ENCODE measurements around the gene CHI3L2. TPM values are rescaled to one million over a fixed set of nuclear protein-coding genes. Genes with fewer than 3 reads are reported as not detected.
A peak's percentile ranks its signal among the peaks of the same experiment; 100 is the strongest.

Gene CHI3L2
- total RNA-seq, 1 experiment from 2014 or later, result 2.5 TPM

DNA sequence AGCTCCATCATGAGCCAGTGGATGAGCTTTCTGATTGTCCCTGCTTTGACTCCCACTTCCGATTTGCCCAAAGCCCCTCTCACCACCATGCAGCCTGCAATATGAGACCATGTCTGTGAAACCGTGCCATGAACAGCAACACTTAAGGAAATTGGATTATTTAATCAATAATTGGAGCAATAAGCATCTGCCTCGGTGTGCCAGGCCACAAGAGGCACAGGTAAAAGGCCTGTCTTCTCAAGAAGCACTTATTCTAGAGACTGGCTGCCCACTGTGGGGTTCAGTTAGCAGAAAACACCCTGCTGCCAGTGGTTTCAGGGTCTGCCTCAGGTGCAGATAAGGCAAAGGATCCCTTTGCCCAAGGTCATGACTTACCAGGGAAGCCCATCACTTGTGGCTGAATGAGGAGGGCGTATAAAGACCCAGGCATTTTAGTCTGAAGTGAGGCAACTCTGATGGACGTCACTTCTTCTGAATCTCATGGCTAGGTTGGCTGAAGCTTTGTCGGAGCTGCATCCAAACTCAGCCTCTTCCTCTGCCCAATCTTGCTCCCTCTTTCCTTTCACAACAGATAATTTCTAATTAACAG lies 7.1 kb upstream of the CHI3L2 start:
- no peak for DNase-seq (ENCODE audit: low spot score)

DNA sequence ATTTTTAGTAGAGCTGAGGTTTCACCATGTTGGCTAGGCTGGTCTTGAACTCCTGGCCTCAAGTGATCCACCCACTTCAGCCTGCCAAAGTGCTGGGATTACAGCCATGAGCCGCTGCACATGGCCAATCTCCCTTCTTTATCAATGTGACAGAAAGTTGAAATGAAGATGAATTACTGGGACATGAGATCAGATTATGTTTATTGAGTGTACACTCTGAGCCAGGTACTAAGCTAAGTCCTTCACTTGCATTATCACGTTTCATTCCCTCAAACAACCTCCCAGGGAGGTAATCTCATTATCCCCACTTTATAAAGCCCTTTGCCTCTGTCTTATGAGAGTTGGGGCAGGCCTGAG lies 6.3 kb upstream of the CHI3L2 start:
- DNase-seq (ENCODE audit: low spot score), result no peak

DNA sequence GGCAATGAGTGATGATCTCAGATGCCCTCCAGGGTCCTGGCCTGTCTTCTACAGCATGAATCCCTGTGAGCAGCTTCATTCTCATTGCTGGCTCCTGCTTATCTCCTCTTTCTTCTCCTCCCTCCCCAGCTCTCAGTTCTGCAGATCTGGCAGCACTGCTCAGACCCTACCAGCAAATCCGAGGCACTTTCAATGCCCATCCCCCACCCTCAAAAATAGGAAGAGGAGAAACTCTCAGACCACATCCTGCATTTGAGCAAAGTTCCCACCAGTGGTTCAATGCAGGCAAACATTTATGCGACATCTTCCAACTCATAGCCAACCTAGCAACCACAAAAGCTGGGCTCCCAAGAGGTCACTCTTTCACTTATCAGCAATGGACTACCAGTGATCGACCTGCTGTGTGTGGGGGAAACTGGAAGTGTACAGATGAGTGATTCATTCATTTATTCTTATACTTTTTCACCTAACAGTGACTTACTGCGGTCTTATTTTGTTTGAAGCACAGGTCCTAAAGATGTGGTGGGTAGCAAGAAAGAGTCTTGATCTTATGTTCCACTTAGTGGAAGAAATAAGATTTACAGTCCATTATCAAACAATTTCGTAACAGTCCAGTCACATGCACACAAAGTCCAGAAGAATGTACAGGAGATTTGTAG lies 5.8 kb upstream of the CHI3L2 start:
- DNase-seq (ENCODE audit: low spot score), result no peak

DNA sequence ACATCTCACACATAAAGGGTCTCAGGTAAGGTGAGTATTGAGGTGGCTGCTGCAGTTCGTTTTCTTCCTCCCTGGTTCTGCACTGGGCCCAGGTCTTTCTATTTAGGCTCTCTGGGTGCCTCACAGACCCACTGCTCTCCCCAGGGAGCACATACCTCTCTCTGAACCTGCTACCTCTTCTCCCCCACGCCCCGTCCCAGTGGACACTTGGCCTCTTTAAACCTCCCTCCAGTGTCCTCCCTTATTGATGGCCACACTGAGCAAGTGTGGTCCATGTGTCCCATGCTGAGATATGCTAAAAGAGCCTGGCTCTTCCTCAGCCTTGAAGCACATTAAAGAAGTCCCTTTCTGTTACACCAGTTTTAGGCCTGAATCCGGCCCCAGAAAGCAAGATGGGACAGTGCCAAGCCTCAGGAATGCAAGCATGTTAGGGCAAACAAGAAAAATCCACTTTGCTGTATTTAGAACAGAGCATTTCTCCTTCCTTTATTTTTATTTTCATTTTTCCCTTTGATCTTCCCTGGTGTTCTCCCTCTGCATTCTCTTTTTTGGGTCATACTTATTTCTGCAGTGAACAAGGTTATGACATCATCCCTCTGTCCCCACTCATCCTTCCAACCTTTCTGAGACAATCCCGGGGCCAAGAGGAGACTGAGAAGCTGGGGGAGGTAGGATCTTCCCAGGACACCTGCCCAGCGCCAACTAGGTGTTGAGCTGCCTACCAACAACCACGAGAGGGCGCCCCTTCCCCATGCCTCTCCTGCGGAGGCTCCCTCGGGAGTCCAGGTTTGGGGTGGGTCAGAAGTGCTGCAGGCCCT lies 5.0 kb upstream of the CHI3L2 start:
- peak; percentile 53 for DNase-seq (ENCODE audit: low spot score)

DNA sequence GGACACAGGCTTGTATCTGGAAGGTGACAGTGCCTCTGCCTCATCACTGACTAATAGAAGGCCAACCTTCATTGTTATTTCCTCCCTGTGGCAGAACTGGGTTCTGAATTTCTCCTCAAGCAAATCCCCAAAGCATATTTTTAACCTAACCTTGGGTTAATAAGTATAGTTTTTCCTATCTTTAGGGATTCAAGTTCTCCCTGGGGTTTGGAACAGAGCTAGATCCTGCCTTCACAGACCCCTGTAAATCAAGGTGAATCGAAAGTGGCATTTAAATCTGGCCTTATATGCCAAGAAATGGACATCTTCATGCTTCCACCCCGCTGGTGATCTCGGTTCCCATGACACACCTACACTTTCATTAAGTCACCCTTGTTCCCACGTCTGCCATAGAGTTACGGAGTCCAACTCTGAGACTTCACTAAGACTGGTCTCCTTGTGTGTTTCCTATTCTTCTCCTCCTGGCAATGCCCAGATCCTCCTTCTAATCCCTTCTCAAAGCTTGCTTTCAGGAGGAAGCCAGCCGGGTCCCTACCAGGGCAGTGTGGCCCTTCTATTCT lies 4.3 kb upstream of the CHI3L2 start:
- no peak for DNase-seq (ENCODE audit: low spot score)

DNA sequence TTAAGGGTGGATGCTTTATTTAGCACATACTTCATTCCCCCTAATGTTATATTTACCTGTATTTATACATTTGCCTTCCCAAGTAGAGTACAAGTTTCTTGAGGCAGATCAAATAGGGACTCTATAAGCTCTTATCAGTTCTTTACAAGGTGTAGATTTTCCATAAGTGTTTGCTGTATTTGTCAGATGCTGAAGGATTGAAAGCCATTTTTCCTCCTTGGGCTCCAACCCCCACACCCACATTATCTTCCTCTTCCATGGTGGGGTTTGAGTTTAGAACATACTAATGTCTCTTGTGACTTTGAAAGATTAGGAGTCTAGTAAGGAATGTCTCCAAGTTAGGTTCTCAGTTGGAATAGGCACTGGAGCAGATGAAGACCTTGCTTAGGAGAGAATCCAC lies 2.4 kb upstream of the CHI3L2 start:
- no peak for DNase-seq (ENCODE audit: low spot score)

DNA sequence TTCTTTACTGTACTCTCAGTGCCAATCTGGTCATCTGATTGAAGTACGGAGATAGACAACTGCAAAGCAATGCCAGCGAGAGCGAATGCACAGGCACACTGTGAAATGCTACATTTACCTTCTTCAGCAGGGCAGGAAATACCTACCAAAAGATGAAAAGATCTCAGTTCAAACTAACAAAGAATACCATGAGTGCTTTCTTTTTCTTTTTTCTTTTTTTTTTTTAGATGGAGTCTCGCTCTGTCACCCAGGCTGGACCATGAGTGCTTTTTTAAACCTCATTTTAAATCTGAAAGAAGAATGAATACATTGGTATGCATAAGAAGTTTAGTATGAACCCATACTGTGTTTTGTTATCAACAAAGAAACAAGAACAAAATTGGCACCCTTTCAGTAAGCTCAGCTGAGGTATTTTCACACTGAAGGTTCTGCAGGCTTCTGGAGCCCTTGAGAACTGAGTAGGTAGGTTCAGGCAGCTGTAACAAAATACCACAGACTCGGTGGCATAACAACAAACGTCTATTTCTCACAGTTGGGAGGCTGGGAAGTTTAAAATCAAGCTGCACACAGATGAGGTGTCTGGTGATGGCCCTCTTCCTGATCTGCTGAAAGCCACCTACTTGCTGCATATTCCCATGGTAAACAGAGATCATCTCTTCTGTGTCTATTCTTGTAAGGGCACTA lies 1.7 kb upstream of the CHI3L2 start:
- DNase-seq (ENCODE audit: low spot score), result no peak

DNA sequence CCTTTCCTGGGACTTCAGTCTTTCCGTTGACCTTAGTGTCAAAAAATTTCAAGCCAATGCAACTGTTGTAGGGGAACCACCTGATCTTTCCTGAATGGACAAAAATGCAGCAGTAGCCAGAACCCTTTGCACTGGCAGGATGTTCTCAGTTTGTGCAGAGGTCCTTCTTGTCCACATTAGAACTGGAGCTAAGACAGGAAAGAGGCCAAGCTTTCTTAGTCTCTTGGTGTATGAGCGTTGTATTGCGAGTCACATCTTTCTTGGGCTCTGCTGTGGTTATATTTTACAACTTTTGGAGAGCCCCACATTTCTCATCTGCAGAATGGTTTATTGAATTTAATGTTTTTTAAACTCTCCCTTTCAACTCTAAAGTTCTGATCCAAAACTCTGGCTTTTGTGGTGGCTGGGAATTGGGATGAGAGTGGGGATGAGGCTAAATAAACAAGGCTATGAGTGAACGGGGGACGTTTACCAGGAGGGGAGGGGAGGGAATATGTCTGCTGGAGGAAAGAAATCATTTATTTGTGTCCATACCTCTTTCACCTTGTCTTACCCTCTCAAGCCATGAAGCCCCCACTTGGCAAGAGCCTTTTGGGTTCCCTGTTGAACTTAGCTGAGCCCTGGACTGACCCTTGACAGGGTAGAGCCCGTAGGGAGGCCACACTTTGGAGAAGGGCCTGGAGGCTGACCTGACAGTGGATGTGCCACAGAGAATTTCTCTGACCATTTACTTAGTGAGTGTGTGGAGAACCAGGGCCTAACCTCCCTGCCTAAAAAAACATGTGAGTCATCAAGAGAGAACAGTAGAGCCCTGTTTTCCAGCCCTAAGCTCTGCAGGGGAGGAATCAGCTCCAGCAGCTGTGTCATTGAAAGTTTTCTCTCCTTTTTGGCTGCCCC lies 586 bp downstream of the CHI3L2 start:
- DNase-seq (ENCODE audit: low spot score), result peak; percentile 83

DNA sequence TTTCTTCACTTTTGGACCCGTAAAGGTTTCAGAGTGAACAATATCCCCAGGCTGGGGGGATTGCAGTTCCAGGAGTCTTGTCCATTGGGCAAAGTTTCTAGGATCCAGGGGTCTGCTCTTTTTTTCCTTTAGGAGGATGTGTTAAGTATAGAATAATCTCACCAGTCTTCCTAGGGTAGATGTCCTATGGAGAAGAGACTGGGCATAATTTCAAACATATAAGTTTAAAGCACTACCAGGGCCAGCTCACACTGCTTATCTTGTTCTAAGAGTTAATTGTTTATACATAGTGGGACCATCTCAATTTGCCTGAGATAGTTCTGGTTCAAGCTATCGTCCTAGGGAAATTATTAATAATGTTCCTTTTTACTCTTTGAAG lies 1.2 kb downstream of the CHI3L2 start:
- no peak for DNase-seq (ENCODE audit: low spot score)

DNA sequence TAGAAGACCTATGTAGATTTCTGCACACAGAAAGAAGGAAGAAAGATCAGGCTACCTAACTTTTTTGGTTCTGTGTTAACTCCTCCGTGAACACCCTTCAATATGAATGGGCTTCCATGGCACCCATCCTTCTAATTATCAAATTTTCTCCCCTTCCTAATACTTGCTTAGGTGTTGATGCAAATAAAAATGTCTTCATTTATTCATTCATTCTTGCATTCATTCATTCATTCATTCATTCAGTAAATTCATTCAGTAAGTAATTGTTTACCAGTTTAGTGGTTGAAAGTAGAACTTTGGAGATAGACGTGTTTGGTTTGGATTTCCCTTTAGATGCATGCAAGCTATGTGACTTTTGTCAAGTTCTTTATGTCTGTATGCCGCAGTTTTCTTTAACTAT lies 4.6 kb downstream of the CHI3L2 start:
- DNase-seq (ENCODE audit: low spot score), result no peak

DNA sequence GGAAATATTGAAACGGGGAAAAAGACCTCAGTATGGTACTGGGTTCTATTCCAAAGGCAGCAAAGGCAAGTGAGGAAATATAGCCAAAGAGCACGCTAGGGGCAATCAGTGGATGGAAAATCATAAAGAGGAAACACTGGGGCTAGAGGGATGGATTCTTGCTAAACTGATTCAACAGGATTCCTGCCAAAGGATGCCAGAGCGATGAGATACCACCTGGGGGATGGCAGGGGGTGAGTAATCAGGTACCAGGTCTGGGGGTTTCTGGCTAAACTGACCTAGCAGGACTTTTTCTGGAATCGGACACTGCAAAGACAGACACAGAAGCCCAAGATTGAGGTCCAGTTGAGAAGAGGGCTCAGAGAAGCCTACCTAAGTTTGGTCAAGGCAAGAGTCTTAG lies 6.7 kb downstream of the CHI3L2 start:
- DNase-seq (ENCODE audit: low spot score), result peak; percentile 31

DNA sequence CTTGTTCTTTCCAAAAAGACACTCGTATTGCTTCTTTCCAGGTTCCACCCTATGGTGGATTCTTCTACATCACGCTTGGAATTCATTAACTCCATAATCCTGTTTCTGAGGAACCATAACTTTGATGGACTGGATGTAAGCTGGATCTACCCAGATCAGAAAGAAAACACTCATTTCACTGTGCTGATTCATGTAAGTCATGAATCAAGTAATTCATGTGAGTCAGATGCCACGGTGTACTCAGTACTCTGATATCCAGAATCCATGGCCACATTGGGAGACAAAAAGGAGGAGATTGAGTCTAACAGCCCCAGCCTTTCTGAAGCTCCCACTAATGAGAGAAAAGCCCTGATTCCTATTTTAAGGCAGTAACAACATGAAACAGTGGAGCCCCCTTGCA lies 7.4 kb downstream of the CHI3L2 start:
- DNase-seq (ENCODE audit: low spot score), result peak; percentile 45

DNA sequence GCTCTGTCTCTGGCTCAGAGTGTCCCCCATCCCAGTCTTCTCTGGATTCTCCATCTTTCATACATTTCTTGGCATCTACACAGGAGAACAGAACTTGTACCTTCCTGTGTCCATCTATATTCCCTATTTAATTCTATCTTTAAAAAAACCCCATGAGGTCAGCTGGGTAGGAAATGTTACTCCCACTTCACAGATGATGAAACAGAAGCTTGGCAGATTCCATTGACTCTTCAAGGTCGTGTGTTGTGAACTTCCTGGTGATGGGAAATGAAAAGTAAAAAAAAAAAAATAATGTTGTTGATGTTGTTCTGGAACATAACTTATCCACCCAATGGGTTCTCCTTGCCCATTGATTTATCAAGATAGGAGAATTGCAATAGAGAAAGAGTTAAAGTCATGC lies 8.9 kb downstream of the CHI3L2 start:
- DNase-seq (ENCODE audit: low spot score), result no peak

DNA sequence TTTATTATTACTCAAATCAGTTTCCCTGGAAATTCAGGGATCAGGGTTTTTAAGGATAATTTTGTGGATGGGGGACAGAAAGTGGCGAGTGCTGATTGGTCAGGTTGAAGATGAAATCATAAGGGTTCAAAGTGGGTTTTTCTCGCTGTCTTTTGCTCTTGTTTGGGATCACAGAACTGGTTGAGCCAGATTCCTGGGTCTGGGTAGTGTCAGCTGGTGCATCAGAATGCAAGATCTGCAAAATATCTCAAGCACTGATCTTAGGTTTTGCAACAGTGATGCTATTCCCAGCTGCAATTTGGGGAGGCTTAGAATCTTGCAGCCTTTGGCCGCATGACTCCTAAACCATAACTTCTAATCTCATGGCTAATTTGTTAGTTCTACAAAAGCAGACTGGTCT lies 9.3 kb downstream of the CHI3L2 start:
- no peak for DNase-seq (ENCODE audit: low spot score)

DNA sequence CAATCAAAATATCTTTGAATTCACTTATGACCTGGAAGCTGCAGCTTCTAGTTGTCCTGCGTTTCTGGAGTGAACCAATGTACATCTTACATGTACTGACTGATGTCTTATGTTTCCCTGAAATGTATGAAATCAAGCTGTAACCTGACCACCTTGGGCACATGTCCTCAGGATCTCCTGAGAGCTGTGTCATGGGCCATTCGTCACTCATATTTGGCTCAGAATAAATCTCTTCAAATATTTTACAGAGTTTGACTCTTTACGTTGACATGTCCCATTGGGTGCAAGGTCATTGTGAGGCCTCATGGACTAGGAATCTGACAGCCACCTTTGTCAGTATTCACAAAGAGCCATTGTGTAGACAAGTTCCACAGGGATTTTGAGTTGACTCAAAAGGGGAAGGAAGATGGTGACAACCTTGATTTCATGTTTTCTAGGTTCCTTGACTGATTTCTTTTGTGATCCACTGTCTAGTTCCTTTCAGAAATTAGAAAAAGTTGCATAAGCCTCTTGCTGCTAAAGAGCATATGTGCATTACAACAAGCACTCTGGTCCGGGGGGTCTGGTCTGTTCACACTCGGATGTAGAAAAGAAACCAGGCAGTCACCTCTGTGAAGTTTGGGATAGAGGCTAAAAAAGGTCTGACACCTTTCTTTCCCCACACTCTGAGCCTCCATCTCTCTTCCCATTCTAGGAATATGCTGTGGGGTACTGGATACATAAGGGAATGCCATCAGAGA lies 10.7 kb downstream of the CHI3L2 start:
- no peak for DNase-seq (ENCODE audit: low spot score)

DNA sequence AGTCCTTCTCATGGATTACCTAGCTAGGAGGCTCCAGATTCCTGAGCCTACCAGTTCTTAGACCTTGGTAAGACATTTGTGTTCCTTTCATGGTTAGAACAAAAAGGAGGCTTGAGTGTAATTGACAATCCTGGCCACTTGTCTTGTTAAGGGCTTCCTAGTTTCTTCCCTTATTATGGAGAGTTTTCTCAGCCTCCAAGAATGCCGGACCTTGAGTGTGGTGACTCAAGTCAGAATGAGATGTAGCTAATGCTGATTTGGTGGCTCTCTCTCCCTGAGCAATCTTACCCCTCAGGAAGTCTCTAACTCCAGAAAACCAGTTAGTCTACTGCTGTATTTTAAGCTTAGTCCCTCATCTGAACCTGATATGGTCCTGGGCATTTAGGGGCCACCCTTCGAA lies 14.3 kb downstream of the CHI3L2 start:
- DNase-seq (ENCODE audit: low spot score), result no peak

DNA sequence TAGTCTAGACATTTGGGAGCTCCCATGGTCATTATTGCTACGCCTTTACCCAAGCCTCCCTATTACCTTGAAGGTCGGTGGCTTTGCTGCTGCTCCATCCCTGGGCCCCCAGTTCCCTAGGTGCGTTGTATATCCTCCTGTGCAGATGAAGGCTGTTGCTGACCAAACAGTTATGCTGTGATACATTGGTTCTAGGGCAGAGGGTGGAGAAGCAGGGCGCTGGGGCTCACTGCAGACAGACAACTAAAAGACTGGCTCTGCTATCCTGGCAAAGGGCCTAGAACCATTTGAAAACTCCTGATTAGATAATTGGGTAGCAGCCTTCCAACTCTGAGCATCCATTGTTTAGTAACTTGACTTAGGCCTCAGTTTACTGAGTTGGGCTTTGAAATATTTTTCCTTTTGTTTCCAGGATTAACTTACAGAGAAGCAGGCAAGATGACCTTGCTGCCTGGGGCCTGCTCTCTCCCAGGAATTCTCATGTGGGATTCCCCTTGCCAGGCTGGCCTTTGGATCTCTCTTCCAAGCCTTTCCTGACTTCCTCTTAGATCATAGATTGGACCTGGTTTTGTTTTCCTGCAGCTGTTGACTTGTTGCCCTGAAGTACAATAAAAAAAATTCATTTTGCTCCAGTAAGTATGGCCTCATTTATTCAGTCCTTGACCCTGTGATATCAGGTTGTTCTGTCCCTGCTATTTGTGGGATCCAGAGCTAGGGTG lies 15.5 kb downstream of the CHI3L2 start:
- no peak for DNase-seq (ENCODE audit: low spot score)

DNA sequence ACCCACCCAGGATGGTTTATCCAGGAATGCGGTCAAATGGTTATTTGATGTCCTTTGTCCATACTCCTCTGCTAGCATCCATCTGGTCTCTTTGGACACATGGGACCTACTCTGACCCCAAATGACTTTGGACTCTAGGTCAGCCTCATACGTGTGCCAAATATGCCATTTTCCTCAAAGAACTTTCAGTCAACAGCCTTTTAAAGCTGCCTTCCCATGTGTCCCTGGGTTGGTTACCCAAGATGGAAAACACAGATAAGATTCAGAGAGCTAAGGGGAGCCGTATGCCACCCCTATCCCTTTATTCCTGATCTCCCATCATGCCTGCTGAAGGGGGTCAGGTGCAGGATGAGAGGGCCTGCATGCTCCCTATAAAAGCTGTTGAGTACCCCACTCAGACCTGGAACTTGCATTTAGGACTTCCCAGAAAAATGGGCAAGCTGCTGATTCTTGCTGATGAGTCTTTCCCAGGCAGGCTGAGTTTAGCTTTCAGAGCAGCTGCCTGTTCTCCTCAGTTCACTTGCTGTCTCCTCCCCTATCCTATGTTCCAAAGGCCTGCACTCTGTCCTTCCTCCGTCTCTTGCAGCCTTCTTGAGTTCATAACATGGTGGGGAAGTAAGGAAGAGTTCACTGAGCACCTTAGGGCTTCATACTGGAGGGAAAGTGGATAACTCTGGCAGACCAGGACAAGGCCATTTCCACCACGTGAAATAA lies 19.8 kb downstream of the CHI3L2 start:
- no peak for DNase-seq (ENCODE audit: low spot score)

DNA sequence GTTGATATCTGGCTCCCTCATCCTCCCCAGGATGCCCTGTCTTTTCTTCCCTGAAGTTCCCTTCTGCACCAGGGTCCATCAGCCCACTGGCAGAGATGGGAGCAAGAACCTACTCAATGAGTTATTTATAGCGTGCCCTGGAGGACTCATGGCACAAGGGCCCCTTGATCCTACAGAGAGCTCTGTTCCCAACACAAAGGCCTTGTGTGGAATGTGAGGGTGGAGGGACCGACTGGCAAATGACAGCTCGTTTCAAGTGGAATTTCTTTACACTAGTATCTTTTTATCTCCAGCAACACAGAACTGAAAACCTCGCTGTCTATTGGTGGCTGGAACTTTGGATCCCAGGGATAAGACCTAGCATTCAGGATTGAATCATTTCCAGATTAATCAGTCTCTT lies 22.4 kb downstream of the CHI3L2 start:
- DNase-seq (ENCODE audit: low spot score), result no peak

Data from A172 (cell line).